Measurements from ENCODE around the gene SLC4A1.

- TF ChIP-seq POLR2A (IDR thresholded peaks at IDR 0.05; ENCODE audit: low read depth, low read length) (no peak), POLR2AphosphoS5 (IDR thresholded peaks at IDR 0.05; ENCODE audit: low read depth, low read length) (no peak), TAF1 (IDR thresholded peaks at IDR 0.05; ENCODE audit: low read depth, low read length) (no peak), SPI1 (IDR thresholded peaks at IDR 0.05; ENCODE audit: low read depth, low read length) (no peak), PAX5 (IDR thresholded peaks at IDR 0.05; ENCODE audit: insufficient read depth, low read length, severe bottlenecking) (no peak)
Measured at GRCh38 chr17:44307387-44308186, 39.7 kb upstream of the SLC4A1 start.

All from GM12891 (cell line).